Ectodermal cell (in vitro differentiated cells): ENCODE measurements around the gene PAQR9.
"Not testable (repeated sequence)": the region's sequence is repeated elsewhere in the genome, so short reads cannot be mapped to it uniquely, and the experiment has no call there.

Source experiments
- H3K27ac ChIP-seq: 2 replicates; pipeline ENCODE4 v1.7.0; 2013; ENCODE audit warnings: mild to moderate bottlenecking, low read depth, low read length; ENCODE audit not compliant: insufficient read depth, poor library complexity, severe bottlenecking
- H3K27me3 ChIP-seq: 2 replicates; pipeline ENCODE4 v1.7.0; 2013; ENCODE audit warnings: mild to moderate bottlenecking, low read length; ENCODE audit not compliant: insufficient read depth, control insufficient read depth, poor library complexity, severe bottlenecking
- H3K36me3 ChIP-seq: one replicate; pipeline ENCODE4 v1.7.0; 2013; ENCODE audit warnings: low read length; ENCODE audit not compliant: control insufficient read depth, insufficient read depth
- H3K4me1 ChIP-seq: one replicate; pipeline ENCODE4 v1.7.0; 2013; ENCODE audit warnings: low read length; ENCODE audit not compliant: control insufficient read depth, insufficient read depth
- H3K4me3 ChIP-seq: 2 replicates; pipeline ENCODE4 v1.7.0; 2013; ENCODE audit warnings: low read depth, low read length, control low read depth; ENCODE audit not compliant: insufficient read depth
- H3K9me3 ChIP-seq: 2 replicates; pipeline ENCODE4 v1.7.0; 2013; ENCODE audit warnings: mild to moderate bottlenecking, low read length, moderate library complexity; ENCODE audit not compliant: control insufficient read depth
- WGBS, 2 experiments: methylation state at CpG; one replicate each; pipeline ENCODE4 v1.1.7; 2013; ENCODE audit warnings: missing lambda C conversion rate in 2 of 2; 5-methylcytosine and 5-hydroxymethylcytosine counted together

The PAQR9 gene

DNA sequence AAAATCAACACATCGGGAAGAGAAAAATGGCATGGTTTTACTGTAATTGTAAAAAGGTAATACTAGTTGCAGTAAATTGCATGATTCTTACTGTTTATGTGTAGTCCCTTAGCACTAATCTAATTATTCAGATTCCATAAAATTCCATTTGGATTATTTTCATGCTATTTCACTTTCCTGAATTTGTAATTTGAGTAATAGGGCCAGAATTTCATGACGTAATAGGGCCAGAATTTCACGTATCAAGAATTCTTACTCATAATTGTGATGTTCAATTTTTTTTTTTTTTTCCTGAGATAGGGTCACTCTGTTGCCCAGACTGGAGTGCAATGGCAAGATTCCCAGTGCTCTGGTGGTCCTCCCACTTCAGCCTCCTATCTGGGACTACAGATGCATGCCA lies 35.0 kb upstream of the PAQR9 start:
- WGBS, 2 experiments: 95 to 100% methylated on average over 3 of the region's 3 CpGs
- Histone ChIP-seq H3K27me3 (no peaks in the 10 kb centered on the region), H3K36me3 (no peaks in the 10 kb centered on the region), H3K4me1 (no peaks in the 10 kb centered on the region), H3K27ac (no peak overlapping the region), H3K4me3 (no peak overlapping the region), H3K9me3 (no peaks in the 10 kb centered on the region)

DNA sequence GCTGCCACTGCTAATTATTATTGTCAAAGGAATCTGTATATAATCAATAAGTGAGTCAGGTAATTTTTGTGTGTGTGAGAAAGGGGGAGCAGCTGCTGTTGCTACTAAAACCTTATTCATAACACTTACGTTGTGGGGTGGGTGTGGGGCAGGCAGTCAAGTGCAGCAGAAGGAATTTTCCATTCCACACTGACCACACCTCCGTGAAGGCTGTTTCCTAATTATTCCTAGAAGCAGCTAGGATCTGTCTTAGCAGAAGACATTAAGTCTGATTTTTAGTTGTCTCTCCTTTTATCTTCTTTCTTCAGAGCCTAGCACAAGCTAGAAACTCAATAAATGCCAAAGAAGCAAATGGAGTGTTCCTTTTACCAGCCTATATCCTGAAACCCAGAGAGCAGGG lies 33.9 kb upstream of the PAQR9 start:
- Histone ChIP-seq H3K27me3 (no peaks in the 10 kb centered on the region), H3K36me3 (no peaks in the 10 kb centered on the region), H3K27ac (no peak overlapping the region), H3K9me3 (no peaks in the 10 kb centered on the region), H3K4me3 (no peak overlapping the region), H3K4me1 (no peaks in the 10 kb centered on the region)
- WGBS, 2 experiments: 17 to 64% methylated on average over 1 to 2 of the region's 2 CpGs

DNA sequence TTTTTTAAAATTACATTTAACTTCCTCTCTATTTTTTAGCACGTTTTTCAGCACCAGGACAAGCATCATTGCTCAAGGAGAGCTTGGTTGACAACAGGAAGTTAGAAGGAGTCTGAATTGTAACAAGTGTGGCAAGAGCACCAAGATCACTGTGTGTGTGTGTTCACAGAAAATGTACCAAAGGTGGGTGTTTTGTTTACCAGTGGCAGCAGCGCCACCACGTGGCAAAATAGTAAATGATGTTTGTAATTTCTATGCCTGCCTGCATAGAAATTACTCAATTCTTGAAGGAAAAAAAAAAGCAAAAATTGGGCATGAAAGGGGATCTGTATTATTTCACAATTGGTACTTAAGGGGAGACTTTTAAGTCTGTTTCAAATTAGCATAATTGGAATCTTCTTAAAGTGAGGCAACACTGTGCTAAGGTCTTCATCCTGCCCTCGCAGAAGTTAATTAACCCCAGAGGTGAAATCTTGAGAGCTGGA lies 30.5 kb upstream of the PAQR9 start:
- H3K27me3 ChIP-seq: no peaks in the 10 kb centered on the region
- no peaks in the 10 kb centered on the region for H3K9me3 ChIP-seq
- WGBS, 2 experiments: 22 to 24% methylated on average over 4 of the region's 4 CpGs
- no peaks in the 10 kb centered on the region for H3K4me1 ChIP-seq
- no peaks in the 10 kb centered on the region for H3K36me3 ChIP-seq
- no peak overlapping the region for H3K27ac ChIP-seq
- H3K4me3 ChIP-seq: no peak overlapping the region

DNA sequence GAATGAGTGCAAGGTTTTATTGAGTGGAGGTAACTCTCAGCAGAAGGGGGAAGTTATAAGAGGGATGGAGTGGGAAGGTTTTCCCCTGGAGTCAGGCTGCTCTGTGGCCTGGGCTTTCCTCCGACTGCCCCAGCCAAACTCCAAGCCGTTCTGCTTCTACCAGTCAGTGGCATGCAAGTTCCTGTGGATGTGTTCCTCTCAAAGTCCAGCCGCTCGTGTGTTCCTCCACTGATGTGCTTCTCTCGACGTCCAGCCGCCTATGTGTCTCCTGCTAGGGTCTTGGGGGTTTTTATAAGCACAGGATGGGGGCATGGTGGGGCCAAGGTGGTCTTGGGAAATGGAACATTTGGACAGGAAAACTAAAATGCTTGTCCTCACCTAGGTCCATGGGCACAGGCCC lies 28.8 kb upstream of the PAQR9 start:
- no peak overlapping the region for H3K27ac ChIP-seq
- H3K36me3 ChIP-seq: no peaks in the 10 kb centered on the region
- WGBS, 2 experiments: 91 to 92% methylated on average over 7 of the region's 7 CpGs
- no peaks in the 10 kb centered on the region for H3K9me3 ChIP-seq
- no peaks in the 10 kb centered on the region for H3K27me3 ChIP-seq
- no peak overlapping the region for H3K4me3 ChIP-seq
- H3K4me1 ChIP-seq: no peaks in the 10 kb centered on the region

DNA sequence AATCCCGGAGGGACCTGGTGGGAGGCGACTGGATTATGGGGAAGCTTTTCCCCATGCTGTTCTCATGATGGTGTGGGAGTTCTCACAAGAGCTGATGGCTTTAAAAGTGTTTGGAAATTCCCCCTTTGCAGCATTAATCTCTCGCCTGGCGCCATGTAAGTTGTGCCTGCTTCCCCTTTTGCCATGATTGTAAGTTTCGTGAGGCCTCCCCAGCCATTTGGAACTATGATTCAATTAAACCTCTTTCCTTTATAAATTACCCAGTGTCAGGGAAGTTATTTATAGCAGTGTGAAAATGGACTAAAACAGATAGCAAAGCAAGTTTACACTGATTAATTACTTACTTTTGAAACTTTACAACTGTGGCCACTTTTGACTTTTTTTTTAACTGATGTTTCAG lies 27.2 kb upstream of the PAQR9 start:
- Histone ChIP-seq H3K4me1 (no peaks in the 10 kb centered on the region), H3K27me3 (no peaks in the 10 kb centered on the region), H3K27ac (no peak overlapping the region), H3K36me3 (no peaks in the 10 kb centered on the region), H3K9me3 (no peaks in the 10 kb centered on the region), H3K4me3 (no peak overlapping the region)
- 89 to 93% methylated on average over 5 of the region's 5 CpGs for WGBS, 2 experiments

DNA sequence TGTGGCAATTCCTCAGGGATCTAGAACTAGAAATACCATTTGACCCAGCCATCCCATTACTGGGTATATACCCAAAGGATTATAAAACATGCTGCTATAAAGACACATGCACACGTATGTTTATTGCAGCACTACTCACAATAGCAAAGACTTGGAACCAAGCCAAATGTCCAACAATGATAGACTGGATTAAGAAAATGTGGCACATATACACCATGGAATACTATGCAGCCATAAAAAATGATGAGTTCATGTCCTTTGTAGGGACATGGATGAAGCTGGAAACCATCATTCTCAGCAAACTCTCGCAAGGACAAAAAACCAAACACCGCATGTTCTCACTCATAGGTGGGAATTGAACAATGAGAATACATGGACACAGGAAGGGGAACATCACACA lies 25.4 kb upstream of the PAQR9 start:
- H3K27me3 ChIP-seq, H3K4me1 ChIP-seq, H3K27ac ChIP-seq, H3K9me3 ChIP-seq, H3K36me3 ChIP-seq, H3K4me3 ChIP-seq: not testable (repeated sequence)
- WGBS, 2 experiments: 90% methylated on average over 2 of the region's 3 CpGs; no CpG with 5 or more reads in 1 of the 2 experiments

DNA sequence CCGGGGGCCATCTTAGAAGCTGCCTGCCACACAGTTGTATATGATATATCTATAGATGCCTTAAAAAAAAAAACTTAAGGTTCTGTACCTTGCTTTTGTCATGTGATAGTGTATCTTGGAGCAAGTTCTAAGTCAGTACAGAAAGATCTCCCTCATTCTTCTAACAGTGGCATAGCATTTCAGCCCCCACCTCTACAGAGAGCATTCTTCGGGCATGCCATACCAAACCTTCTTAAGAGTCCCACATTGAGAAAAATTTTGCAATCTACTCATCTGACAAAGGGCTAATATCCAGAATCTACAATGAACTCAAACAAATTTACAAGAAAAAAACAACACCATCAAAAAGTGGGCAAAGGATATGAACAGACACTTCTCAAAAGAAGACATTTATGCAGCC lies 24.7 kb upstream of the PAQR9 start:
- 89 to 91% methylated on average over 1 to 2 of the region's 2 CpGs for WGBS, 2 experiments
- H3K9me3 ChIP-seq, H3K4me3 ChIP-seq, H3K27ac ChIP-seq, H3K27me3 ChIP-seq, H3K36me3 ChIP-seq, H3K4me1 ChIP-seq: not testable (repeated sequence)

DNA sequence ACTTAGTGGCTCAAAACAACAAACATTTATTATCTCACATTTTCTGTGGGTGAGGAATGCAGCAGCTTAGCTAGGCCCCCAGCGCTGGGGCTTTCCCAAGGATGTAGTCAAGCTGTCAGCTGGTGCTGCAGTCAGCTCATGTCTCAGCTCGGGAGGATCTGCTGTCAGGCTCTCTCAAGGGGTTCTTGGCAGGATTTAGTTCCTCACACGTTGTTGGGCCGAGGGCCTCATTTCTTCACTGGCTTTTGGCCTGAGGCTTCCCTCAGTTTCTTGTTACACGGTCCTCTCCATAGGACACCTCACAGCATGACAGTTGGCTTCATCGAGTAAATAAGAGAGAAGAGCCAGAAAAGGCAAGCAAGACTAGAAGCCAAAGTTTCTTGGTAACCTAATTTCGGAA lies 24.2 kb upstream of the PAQR9 start:
- 24 to 26% methylated on average over 7 of the region's 7 CpGs for WGBS, 2 experiments
- Histone ChIP-seq H3K27ac (no peak overlapping the region), H3K4me3 (no peak overlapping the region)

DNA sequence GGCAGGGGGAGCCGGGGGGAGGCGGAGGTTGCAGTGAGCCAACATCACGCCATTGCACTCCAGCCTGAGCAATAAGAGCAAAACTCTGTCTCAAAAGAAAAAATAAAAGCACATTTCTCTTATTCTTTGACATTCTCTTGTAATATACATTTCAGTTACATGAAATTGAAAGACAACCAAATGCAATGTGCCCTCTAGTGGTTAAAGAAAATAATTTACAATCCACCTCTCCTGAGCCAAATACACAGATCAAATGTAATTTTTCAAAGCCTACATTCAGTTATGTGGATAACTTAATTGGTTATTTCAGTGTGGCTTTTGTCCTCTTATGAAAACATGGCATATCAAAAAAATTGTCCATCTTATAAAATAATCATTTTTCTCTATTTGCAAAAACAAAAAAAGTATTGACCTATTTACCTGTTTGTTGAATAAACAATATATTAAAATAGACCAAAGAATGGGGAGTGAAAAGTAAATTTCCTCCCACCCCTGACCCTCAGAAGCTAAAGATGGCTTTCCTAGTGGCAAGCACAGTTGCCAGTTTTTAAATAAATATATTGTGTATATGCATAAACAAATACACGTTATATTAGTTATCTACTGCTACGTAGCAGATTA lies 23.7 kb upstream of the PAQR9 start:
- WGBS, 2 experiments: 89 to 90% methylated on average over 5 of the region's 5 CpGs
- Histone ChIP-seq H3K27me3 (no peaks in the 10 kb centered on the region), H3K4me1 (peaks cover 3% of the 10 kb centered on the region), H3K9me3 (no peaks in the 10 kb centered on the region), H3K36me3 (no peaks in the 10 kb centered on the region), H3K27ac (no peak overlapping the region), H3K4me3 (no peak overlapping the region)

More for the DNA sequence above, 24.2 kb upstream of the PAQR9 start:
- Histone ChIP-seq H3K36me3 (no peaks in the 10 kb centered on the region), H3K9me3 (no peaks in the 10 kb centered on the region), H3K27me3 (no peaks in the 10 kb centered on the region), H3K4me1 (no peaks in the 10 kb centered on the region)

DNA sequence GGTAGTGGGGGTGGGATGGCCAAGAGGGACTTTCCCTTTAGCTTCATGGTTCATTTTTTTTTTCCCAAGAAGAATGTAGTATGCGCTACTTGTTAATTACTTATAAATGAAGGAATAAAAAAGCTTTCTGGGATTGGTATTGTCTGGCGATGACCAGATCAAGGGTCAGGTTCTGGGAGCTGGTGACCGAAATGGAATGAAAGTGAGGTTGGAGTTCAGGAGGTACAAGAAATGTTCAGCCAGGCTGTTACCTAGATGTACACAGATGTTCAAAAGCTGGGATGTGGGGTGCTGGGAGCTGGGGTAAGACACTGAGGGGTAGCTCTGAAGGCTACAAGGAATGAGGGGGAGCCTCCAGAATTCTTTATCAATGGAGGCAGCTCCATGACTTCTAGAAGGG lies 20.8 kb upstream of the PAQR9 start:
- Histone ChIP-seq H3K4me3 (no peak overlapping the region), H3K27me3 (no peaks in the 10 kb centered on the region), H3K4me1 (peaks cover 6% of the 10 kb centered on the region), H3K9me3 (no peaks in the 10 kb centered on the region), H3K36me3 (no peaks in the 10 kb centered on the region), H3K27ac (no peak overlapping the region)
- 96 to 98% methylated on average over 3 of the region's 3 CpGs for WGBS, 2 experiments

DNA sequence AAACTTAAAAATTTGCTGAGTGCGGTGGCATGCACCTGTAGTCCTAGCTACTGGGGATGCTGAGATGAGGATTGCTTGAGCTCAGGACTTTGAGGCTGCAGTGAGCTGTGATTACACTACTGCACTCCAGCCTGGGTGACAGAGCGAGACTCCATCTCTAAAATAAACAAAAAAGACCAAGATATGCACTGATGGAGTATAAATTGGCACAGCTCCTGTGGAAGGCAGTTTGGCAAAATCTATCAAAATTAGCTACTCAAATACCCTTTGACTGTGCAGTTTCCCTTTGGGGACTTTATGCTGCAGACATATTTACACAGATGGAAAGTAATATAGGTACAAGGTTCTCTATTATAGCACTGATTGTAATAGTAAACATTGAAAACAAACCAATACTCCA lies 19.8 kb upstream of the PAQR9 start:
- Histone ChIP-seq H3K27me3 (no peaks in the 10 kb centered on the region), H3K9me3 (no peaks in the 10 kb centered on the region), H3K36me3 (no peaks in the 10 kb centered on the region), H3K4me3 (no peak overlapping the region), H3K4me1 (peaks cover 6% of the 10 kb centered on the region), H3K27ac (no peak overlapping the region)
- 90 to 95% methylated on average over 2 of the region's 2 CpGs for WGBS, 2 experiments
